Hematopoietic multipotent progenitor cell (in vitro differentiated cells): ENCODE measurements around the gene PCED1B. TPM values are rescaled to one million over a fixed set of nuclear protein-coding genes. Genes with fewer than 3 reads are reported as not detected.

Experiments used
- DNase-seq, 3 donors: peaks; one replicate each; pipeline ENCODE4 v3.0.0-alpha.2; 2011 to 2015; ENCODE audit warnings: low read depth in 2 of 3, low spot score in 2 of 3
- total RNA-seq: library from RNA; depleted of rRNA; stranded (reverse); fragments of >200 nt; gene quantifications from one replicate; pipeline ENCODE4 v1.2.3, GENCODE V29; 2012

Gene PCED1B
- total RNA-seq, 1 donor, result 0.54 TPM

- no peak for DNase-seq
These were observed 145.2 kb downstream of the PCED1B start for GRCh38 chr12:47224563-47225133.

GRCh38 chr12:47225356-47225755 is 145.9 kb downstream of the PCED1B start:
- no peak for DNase-seq

GRCh38 chr12:47226199-47226598 is 146.8 kb downstream of the PCED1B start:
- no peak for DNase-seq

- DNase-seq, result no peak
These were observed 149.4 kb downstream of the PCED1B start for GRCh38 chr12:47228802-47229201.

- DNase-seq, result no peak
These were observed 152.0 kb downstream of the PCED1B start for GRCh38 chr12:47231456-47231855.

- DNase-seq, result no peak
These were observed 155.2 kb downstream of the PCED1B start for GRCh38 chr12:47234576-47235141.

GRCh38 chr12:47235258-47236040 is 156.0 kb downstream of the PCED1B start:
- no peak for DNase-seq

- DNase-seq, result no peak
These were observed 156.8 kb downstream of the PCED1B start for GRCh38 chr12:47236109-47236714.

- DNase-seq, result no peak
These were observed 158.4 kb downstream of the PCED1B start for GRCh38 chr12:47237751-47238211.

- no peak for DNase-seq
These were observed 159.3 kb downstream of the PCED1B start for GRCh38 chr12:47238669-47239114.

- no peak for DNase-seq
These were observed 163.0 kb downstream of the PCED1B start for GRCh38 chr12:47242426-47242825.

- DNase-seq, result no peak
These were observed 165.4 kb downstream of the PCED1B start for GRCh38 chr12:47244835-47245234.

GRCh38 chr12:47245623-47246022 is 166.2 kb downstream of the PCED1B start:
- no peak for DNase-seq

- DNase-seq, result no peak
These were observed 168.0 kb downstream of the PCED1B start for GRCh38 chr12:47247418-47247817.

- no peak for DNase-seq
These were observed 169.7 kb downstream of the PCED1B start for GRCh38 chr12:47249082-47249481.

GRCh38 chr12:47249719-47250357 is 170.4 kb downstream of the PCED1B start:
- DNase-seq, result no peak

- DNase-seq, result no peak
These were observed 172.5 kb downstream of the PCED1B start for GRCh38 chr12:47251919-47252318.

- no peak for DNase-seq
These were observed 185.5 kb downstream of the PCED1B start for GRCh38 chr12:47264951-47265350.

GRCh38 chr12:47265391-47265790 is 186.0 kb downstream of the PCED1B start:
- DNase-seq, result no peak

GRCh38 chr12:47267571-47267970 is 188.2 kb downstream of the PCED1B start:
- DNase-seq, result no peak
